ENCODE results near the gene CD74. TPM values are rescaled to one million over a fixed set of nuclear protein-coding genes. Genes with fewer than 3 reads are reported as not detected.

The CD74 gene
- total RNA-seq, 1 donor from 2014 or later = 1,940 TPM

DNA sequence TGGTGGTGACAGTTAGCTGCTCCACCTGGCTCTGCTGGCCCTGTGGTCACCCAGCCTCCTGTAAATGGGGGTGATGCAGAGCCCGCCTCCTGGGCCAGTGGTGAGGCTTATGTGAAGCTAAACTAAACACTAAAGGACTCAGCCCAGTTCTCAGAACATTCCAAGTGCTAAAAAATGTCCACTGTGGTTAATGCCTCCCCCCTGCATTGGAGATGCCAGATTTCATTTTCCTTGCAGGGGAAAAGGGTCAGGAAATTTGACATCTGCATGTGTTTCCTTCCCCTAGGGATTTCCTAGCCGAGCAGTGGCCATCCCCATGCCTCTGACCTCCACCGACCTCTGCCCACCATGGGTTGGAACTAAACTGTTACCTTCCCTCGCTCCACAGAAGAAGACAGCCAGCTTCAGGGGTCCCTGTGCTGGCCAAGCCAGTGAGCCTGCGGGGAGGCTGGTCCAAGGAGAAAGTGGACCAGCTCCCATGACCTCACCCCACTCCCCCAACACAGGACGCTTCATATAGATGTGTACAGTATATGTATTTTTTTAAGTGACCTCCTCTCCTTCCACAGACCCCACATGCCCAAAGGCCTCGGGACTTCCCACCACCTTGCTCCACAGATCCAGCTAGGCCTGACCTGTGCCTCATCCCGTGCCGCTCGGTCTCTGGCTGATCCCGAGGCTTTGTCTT is 13.0 kb downstream of the CD74 start:
- intact Hi-C loops (cut with DNase I) = loop anchor here (5.0 kb wide), 1 partner anchor 38 kb away; no protein-coding TSS in a partner anchor
- Histone ChIP-seq H3K4me1 (no peaks in the 10 kb centered on the region), H3K27ac (no peak overlapping the region), H3K27me3 (no peaks in the 10 kb centered on the region), H3K36me3 (peaks cover 35 to 77% of the 10 kb centered on the region in 2 donors), H3K4me3 (no peak overlapping the region), H3K9me3 (no peaks in the 10 kb centered on the region)
- TF ChIP-seq, protein P1, sequence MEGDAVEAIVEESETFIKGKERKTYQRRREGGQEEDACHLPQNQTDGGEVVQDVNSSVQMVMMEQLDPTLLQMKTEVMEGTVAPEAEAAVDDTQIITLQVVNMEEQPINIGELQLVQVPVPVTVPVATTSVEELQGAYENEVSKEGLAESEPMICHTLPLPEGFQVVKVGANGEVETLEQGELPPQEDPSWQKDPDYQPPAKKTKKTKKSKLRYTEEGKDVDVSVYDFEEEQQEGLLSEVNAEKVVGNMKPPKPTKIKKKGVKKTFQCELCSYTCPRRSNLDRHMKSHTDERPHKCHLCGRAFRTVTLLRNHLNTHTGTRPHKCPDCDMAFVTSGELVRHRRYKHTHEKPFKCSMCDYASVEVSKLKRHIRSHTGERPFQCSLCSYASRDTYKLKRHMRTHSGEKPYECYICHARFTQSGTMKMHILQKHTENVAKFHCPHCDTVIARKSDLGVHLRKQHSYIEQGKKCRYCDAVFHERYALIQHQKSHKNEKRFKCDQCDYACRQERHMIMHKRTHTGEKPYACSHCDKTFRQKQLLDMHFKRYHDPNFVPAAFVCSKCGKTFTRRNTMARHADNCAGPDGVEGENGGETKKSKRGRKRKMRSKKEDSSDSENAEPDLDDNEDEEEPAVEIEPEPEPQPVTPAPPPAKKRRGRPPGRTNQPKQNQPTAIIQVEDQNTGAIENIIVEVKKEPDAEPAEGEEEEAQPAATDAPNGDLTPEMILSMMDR (IDR thresholded peaks at IDR 0.05) = no peak
- DNase-seq (ENCODE audit: low spot score in 2 of 2) = no peak

DNA sequence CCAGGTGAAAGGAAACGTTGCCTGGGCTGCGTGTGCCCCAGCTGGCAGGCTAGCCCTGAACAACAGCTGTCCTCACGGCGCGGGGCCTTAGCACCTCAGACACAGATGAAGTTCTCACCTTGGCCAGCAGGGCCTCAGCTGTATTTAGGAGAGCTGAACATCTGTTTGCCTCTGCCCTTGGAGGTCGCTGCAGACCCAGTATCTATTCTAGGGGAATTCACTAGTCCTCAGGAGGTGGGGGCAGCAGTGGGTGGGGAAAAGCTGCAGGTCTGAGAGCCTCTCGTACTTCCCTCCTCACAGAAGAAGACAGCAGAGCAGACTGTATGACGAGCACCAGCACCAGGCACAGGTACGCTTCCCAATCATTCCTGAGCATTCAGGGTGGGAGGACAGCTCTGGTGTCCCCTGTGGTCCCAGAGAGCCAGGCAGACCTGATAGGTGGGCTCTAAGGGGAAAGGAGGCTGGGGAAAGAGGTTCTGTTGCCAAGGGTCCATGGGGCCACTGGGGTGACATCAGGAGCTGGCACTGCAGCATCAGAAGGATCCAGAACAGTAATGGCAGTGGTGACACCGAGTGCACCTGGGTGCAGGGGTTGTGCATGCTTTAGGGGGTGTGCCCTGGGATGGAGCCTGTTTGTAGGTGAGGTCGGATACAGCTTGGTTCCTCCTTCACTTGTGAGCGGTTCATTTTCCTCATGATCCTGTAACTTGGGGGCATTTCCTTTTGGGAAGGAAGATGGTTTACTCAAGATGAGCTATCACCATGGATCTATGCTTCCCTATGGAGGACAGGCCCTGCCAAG is 13.8 kb downstream of the CD74 start:
- no peak for DNase-seq (ENCODE audit: low spot score in 2 of 2)
- no peak overlapping the region for H3K4me3 ChIP-seq
- intact Hi-C loops (cut with DNase I) = loop anchor here (5.0 kb wide), 1 partner anchor 38 kb away; no protein-coding TSS in a partner anchor
- no peaks in the 10 kb centered on the region for H3K9me3 ChIP-seq
- peaks cover 33 to 85% of the 10 kb centered on the region in 2 donors for H3K36me3 ChIP-seq
- no peaks in the 10 kb centered on the region for H3K27me3 ChIP-seq
- no peaks in the 10 kb centered on the region for H3K4me1 ChIP-seq
- no peak overlapping the region for H3K27ac ChIP-seq
- TF ChIP-seq, protein P1 (IDR thresholded peaks at IDR 0.05) = peak in 1 of 3 experiments; percentile 5

DNA sequence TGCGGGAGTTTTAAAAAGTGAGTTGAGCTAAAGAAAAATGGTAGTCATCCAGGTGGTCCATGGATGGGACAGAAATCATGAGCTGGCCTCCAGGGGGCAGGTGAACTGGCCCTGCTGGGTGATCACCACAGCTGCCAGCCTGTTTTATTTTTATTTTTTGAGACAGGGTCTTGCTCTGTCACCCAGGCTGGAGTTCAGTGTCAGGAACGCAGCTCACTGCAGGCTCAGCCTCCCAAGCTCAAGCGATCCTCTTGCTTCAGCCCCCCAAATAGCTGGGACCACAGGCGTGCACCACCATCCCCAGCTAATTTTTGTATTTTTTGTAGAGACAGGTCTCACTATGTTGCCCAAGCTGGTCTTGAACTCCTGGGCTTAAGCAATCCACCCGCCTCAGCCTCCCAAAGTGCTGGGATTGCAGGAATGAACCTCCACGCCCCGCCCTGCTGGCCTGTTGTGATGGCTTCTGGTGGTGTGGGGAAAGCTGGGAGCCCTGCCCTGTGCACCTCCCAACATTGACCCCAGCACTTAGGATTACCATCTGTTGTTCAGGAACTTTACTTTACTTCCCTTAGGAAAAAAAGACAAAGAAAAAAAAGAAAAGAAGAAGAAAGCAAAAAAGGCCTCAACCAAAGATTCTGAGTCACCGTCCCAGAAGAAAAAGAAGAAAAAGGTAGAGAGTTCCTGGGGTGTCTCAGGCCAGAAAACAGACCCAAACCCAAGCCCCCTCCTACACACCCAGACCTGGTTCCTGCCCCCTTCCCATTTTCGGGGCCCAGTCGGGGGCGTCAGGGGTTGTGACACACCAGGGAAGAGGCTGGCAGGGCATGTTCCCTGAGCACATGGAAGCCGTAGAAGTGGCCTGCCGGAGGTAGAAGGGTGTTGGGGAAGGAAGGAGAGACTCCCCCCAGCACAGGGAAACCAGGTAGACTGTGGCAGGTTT is 14.7 kb downstream of the CD74 start:
- intact Hi-C loops (cut with DNase I) = loop anchor here (5.0 kb wide), 1 partner anchor 39 kb away; no protein-coding TSS in a partner anchor
- Histone ChIP-seq H3K27me3 (no peaks in the 10 kb centered on the region), H3K9me3 (no peaks in the 10 kb centered on the region), H3K27ac (no peak overlapping the region), H3K4me3 (no peak overlapping the region), H3K36me3 (peaks cover 39 to 87% of the 10 kb centered on the region in 2 donors), H3K4me1 (no peaks in the 10 kb centered on the region)
- TF ChIP-seq, protein P1 (IDR thresholded peaks at IDR 0.05) = no peak
- no peak for DNase-seq (ENCODE audit: low spot score in 2 of 2)

DNA sequence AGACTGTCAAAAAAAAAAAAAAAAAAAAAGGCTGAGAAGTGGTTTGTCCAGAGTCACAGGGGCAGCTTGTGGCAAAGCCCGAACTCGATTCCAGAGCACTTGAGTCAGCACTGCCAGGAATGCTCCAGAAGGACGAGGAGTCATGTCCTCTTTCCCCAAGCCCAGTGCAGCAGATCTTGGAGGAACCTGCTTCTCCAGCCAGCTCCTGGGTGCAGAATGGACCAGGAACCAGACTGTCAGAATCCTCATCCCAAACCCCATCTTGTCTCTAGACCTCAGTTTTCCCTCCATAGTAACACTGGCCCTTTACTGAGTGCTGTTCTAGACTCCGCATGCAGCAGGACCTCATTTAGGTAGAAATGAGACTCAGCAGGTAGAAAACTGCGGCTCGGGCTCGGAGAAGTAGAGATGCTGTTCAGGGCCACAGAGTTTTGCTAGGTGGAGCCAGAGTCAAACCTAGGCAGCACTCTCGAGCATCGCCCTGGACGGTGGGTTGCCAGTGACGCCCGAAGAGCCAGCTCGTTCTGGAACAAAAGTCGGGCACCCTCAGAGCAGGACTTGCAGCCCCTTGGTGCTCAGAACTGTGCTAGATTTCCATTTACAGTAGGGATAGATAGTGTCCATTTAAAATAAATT is 15.4 kb downstream of the CD74 start:
- Histone ChIP-seq H3K9me3 (no peaks in the 10 kb centered on the region), H3K27ac (no peak overlapping the region), H3K4me1 (no peaks in the 10 kb centered on the region), H3K27me3 (no peaks in the 10 kb centered on the region), H3K36me3 (peaks cover 46 to 87% of the 10 kb centered on the region in 2 donors), H3K4me3 (no peak overlapping the region)
- DNase-seq (ENCODE audit: low spot score in 2 of 2) = no peak
- TF ChIP-seq, protein P1 (IDR thresholded peaks at IDR 0.05) = no peak
- intact Hi-C loops (cut with DNase I) = loop anchor here (5.0 kb wide), 1 partner anchor 40 kb away; no protein-coding TSS in a partner anchor

DNA sequence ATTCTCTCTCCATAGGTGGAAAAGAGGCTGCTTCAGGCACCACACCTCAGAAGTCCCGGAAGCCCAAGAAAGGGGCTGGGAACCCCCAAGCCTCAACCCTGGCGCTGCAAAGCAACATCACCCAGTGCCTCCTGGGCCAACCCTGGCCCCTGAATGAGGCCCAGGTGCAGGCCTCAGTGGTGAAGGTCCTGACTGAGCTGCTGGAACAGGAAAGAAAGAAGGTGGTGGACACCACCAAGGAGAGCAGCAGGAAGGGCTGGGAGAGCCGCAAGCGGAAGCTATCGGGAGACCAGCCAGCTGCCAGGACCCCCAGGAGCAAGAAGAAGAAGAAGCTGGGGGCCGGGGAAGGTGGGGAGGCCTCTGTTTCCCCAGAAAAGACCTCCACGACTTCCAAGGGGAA is 16.4 kb downstream of the CD74 start:
- no peak for DNase-seq (ENCODE audit: low spot score in 2 of 2)

More for the DNA sequence above, 16.4 kb downstream of the CD74 start:
- no peaks in the 10 kb centered on the region for H3K4me1 ChIP-seq
- TF ChIP-seq, protein P1 (IDR thresholded peaks at IDR 0.05) = no peak
- intact Hi-C loops (cut with DNase I) = loop anchor here (5.0 kb wide), 1 partner anchor 41 kb away; no protein-coding TSS in a partner anchor
- no peak overlapping the region for H3K27ac ChIP-seq
- no peaks in the 10 kb centered on the region for H3K27me3 ChIP-seq
- no peaks in the 10 kb centered on the region for H3K9me3 ChIP-seq
- no peak overlapping the region for H3K4me3 ChIP-seq
- H3K36me3 ChIP-seq = peaks cover 56 to 89% of the 10 kb centered on the region in 2 donors

Data from ascending aorta (tissue), 2 donors.